Endothelial cell of umbilical vein (primary cell): ENCODE data around the gene TOR1B. TPM values are rescaled to one million over a fixed set of nuclear protein-coding genes. Genes with fewer than 3 reads are reported as not detected.

Experiments used
- BruUV-seq: library from RNA; stranded (reverse); fragments of 400-500 nt; replicated peaks from 2 replicates; lab custom pipeline; 2021; lab: Mats Ljungman, UMichigan
- CTCF ChIA-PET: fragments of 300-600, 350-600 bp; sonication (Branson Sonifier 250); formaldehyde crosslinking; loops from one replicate; lab custom pipeline; 2021; ENCODE audit warnings: antibody characterized with exemption, inconsistent platforms; lab: Charles Lee
- POLR2A ChIA-PET: fragments of 300-600, 350-600 bp; sonication (Branson Sonifier 250); formaldehyde crosslinking; loops from one replicate; lab custom pipeline; 2021; ENCODE audit warnings: antibody characterized with exemption, inconsistent platforms; lab: Charles Lee
- DNase-seq: peaks from one replicate; pipeline ENCODE4 v3.0.0-alpha.2; 2011; ENCODE audit warnings: low read depth, low spot score
- FAIRE-seq: peaks from 2 replicates; lab custom pipeline; 2011; peaks lifted over from hg19 to GRCh38; lab: Jason Lieb, UNC
- H2AFZ ChIP-seq: 2 replicates; pipeline ENCODE4 v1.6.0; 2012; ENCODE audit warnings: low read depth, low read length, control low read depth, inconsistent platforms
- H3K27ac ChIP-seq: 2 replicates; pipeline ENCODE4 v1.5.1; 2011; ENCODE audit warnings: low read depth, mild to moderate bottlenecking, control low read depth, low read length, moderate library complexity; ENCODE audit not compliant: insufficient read depth
- H3K27me3 ChIP-seq, 2 experiments: 2 replicates each; pipeline versions ENCODE4 v1.6.0 to v1.6.1; 2011; ENCODE audit warnings: low read length in 2 of 2, mixed read lengths in 1 of 2; ENCODE audit not compliant: control insufficient read depth in 2 of 2, insufficient read depth in 2 of 2
- H3K36me3 ChIP-seq, 2 experiments: 2 replicates in 1 of 2; 3 replicates in 1 of 2; pipeline ENCODE4 v1.5.1; 2011; ENCODE audit warnings: low read length in 2 of 2, mild to moderate bottlenecking in 1 of 2, moderate library complexity in 1 of 2; ENCODE audit not compliant: control insufficient read depth in 2 of 2, insufficient read depth in 2 of 2; ENCODE audit errors: extremely low read depth in 1 of 2
- H3K4me1 ChIP-seq: 3 replicates; pipeline ENCODE4 v1.5.1; 2011; ENCODE audit warnings: mild to moderate bottlenecking, low read length; ENCODE audit not compliant: control insufficient read depth, insufficient read depth; ENCODE audit errors: extremely low read depth
- H3K4me2 ChIP-seq: 2 replicates; pipeline ENCODE4 v1.6.1; 2011; ENCODE audit warnings: low read length, control low read depth, mixed read lengths; ENCODE audit not compliant: insufficient read depth
- H3K4me3 ChIP-seq, 3 experiments: fragments of 200-600 bp in 1 of 3; sonication (generic), shearing (Covaris generic) in 1 of 3; replicated peaks in 1 of 3; 2 replicates each; pipeline ENCODE4 v1.5.1; 2011 to 2016; ENCODE audit warnings: control low read depth in 3 of 3, low read length in 3 of 3, mild to moderate bottlenecking in 2 of 3, inconsistent platforms in 1 of 3, low read depth in 1 of 3, moderate library complexity in 1 of 3; ENCODE audit not compliant: insufficient read depth in 1 of 3
- H3K79me2 ChIP-seq: 2 replicates; pipeline ENCODE4 v1.6.0; 2012; ENCODE audit warnings: low read length, inconsistent platforms; ENCODE audit not compliant: control insufficient read depth, insufficient read depth
- H3K9ac ChIP-seq: replicated peaks from 2 replicates; pipeline ENCODE3; 2011; ENCODE audit warnings: low read length, control low read depth; ENCODE audit not compliant: insufficient read depth; ENCODE audit errors: extremely low read depth
- H3K9me1 ChIP-seq: replicated peaks from 3 replicates; pipeline ENCODE4 v1.6.0; 2011; ENCODE audit warnings: mild to moderate bottlenecking, low read length; ENCODE audit not compliant: control insufficient read depth, insufficient read depth; ENCODE audit errors: extremely low read depth
- H3K9me3 ChIP-seq: replicated peaks from 2 replicates; pipeline ENCODE4 v1.5.1; 2012; ENCODE audit warnings: low read length, inconsistent platforms; ENCODE audit not compliant: control insufficient read depth, insufficient read depth
- H4K20me1 ChIP-seq: replicated peaks from 2 replicates; pipeline ENCODE3; 2011; ENCODE audit warnings: mild to moderate bottlenecking, low read length; ENCODE audit not compliant: control insufficient read depth, insufficient read depth; ENCODE audit errors: extremely low read depth
- CTCF ChIP-seq, 2 donors: IDR thresholded peaks; 1 replicate in 1 of 2; 2 replicates in 1 of 2; pipeline ENCODE4 v1.5.1; 2011; ENCODE audit warnings: low read length in 2 of 2, mild to moderate bottlenecking in 2 of 2, moderate library complexity in 2 of 2, control low read depth in 1 of 2, inconsistent platforms in 1 of 2, low read depth in 1 of 2; ENCODE audit not compliant: insufficient read depth in 1 of 2; ENCODE audit errors: extremely low read depth in 1 of 2
- EZH2 ChIP-seq: IDR thresholded peaks from 2 replicates; pipeline ENCODE4 v1.6.1; 2012; ENCODE audit warnings: borderline replicate concordance, low read depth, mild to moderate bottlenecking, moderate library complexity, low read length, inconsistent platforms; ENCODE audit not compliant: severe bottlenecking
- FOS ChIP-seq: IDR thresholded peaks from 2 replicates; pipeline ENCODE4 v1.6.1; 2011; ENCODE audit warnings: mild to moderate bottlenecking, low read length, moderate library complexity, borderline replicate concordance; ENCODE audit not compliant: insufficient read depth
- GATA2 ChIP-seq: IDR thresholded peaks from 2 replicates; pipeline ENCODE4 v1.7.0; 2011; ENCODE audit warnings: low read depth, mild to moderate bottlenecking, moderate library complexity, mixed read lengths, low read length; ENCODE audit not compliant: insufficient read length, insufficient read depth
- JUN ChIP-seq: IDR thresholded peaks from 2 replicates; pipeline ENCODE4 v1.6.1; 2011; ENCODE audit warnings: borderline replicate concordance, low read depth; ENCODE audit not compliant: insufficient read length, insufficient read depth
- MAX ChIP-seq: IDR thresholded peaks from 2 replicates; pipeline ENCODE4 v1.6.1; 2011; ENCODE audit not compliant: insufficient read depth, insufficient read length
- MYC ChIP-seq: IDR thresholded peaks from one replicate; pipeline ENCODE4 v1.6.1; 2011; ENCODE audit warnings: mild to moderate bottlenecking, low read depth, low read length
- POLR2A ChIP-seq: IDR thresholded peaks from 2 replicates; pipeline ENCODE4 v1.6.1; 2012; ENCODE audit warnings: low read depth, mild to moderate bottlenecking, control low read depth, low read length
- POLR2AphosphoS5 ChIP-seq: IDR thresholded peaks from 2 replicates; pipeline ENCODE4 v1.6.1; 2012; ENCODE audit warnings: low read depth, mild to moderate bottlenecking, control low read depth, low read length, moderate library complexity; ENCODE audit not compliant: insufficient read depth
- dilution Hi-C: fragments of 300-500 bp; cut with MboI; formaldehyde crosslinking; loops from one replicate; pipeline ENCODE4 v1.15.0; 2019; ENCODE audit warnings: low sequenced_read_pairs; ENCODE audit not compliant: extremely low pct_ligation_motif_present
- intact Hi-C: fragments of 100-400 bp; cut with micrococcal nuclease; formaldehyde crosslinking; loops from one replicate; pipeline ENCODE4 v1.10.0; 2022
- polyA plus RNA-seq, 4 experiments: library from polyadenylated mRNA; depleted of rRNA in 3 of 4; stranded (reverse) in 3 of 4; unstranded in 1 of 4; fragments of >200 nt; gene quantifications; 2 replicates each; pipeline versions ENCODE4 v1.2.1 to v1.2.3, GENCODE V29; 2011 to 2012; ENCODE audit warnings: missing spikeins in 1 of 4
- total RNA-seq: library from RNA; stranded (reverse); gene quantifications from 2 replicates; pipeline ENCODE4 v1.2.3, GENCODE V29; 2021

TOR1B gene
- total and polyA plus RNA-seq, 2 donors (not counting 3 experiments of a cell fraction or from before 2014, with no cell fraction given): 27.0 to 29.5 TPM

GRCh38 chr9:129826759-129827158 is 23.8 kb downstream of the TOR1B start:
- no peak overlapping the region for H3K9ac ChIP-seq
- no peaks in the 10 kb centered on the region for H4K20me1 ChIP-seq
- no peak overlapping the region for H2AFZ ChIP-seq
- no peaks in the 10 kb centered on the region for H3K9me1 ChIP-seq
- dilution Hi-C loops (no loop called here), intact Hi-C loops (no loop called here)
- no peak overlapping the region for H3K27ac ChIP-seq
- TF ChIP-seq GATA2 (no peak), POLR2AphosphoS5 (no peak), EZH2 (no peak), JUN (no peak), FOS (no peak), CTCF (IDR thresholded peaks at IDR 0.05; ENCODE audit: extremely low read depth in 1 of 2, insufficient read depth in 1 of 2, low read depth in 1 of 2, low read length in 2 of 2) (no peak), MAX (no peak), POLR2A (no peak), MYC (no peak)
- H3K9me3 ChIP-seq: no peaks in the 10 kb centered on the region
- POLR2A ChIA-PET: no interaction called here
- no peaks in the 10 kb centered on the region for H3K27me3 ChIP-seq
- H3K79me2 ChIP-seq: peaks cover 12% of the 10 kb centered on the region
- peaks cover 13 to 19% of the 10 kb centered on the region in 2 experiments for H3K36me3 ChIP-seq
- DNase-seq: no peak
- H3K4me1 ChIP-seq: peaks cover 7% of the 10 kb centered on the region
- no TSS peak for BruUV-seq
- H3K4me2 ChIP-seq: no peak overlapping the region
- H3K4me3 ChIP-seq: no peak overlapping the region
- FAIRE-seq: no peak
- CTCF ChIA-PET: no interaction called here
